CD4-positive, alpha-beta T cell treated with Interferon alpha-2 for 1 hour (primary cell): Measurements from ENCODE around the gene DNAJC4.
"Not testable (repeated sequence)": the region's sequence is repeated elsewhere in the genome, so short reads cannot be mapped to it uniquely, and the experiment has no call there.

Source experiments
- DNase-seq, 2 donors: peaks; one replicate each; pipeline ENCODE4 v3.0.0-alpha.2; 2020 to 2022

Gene DNAJC4

DNA sequence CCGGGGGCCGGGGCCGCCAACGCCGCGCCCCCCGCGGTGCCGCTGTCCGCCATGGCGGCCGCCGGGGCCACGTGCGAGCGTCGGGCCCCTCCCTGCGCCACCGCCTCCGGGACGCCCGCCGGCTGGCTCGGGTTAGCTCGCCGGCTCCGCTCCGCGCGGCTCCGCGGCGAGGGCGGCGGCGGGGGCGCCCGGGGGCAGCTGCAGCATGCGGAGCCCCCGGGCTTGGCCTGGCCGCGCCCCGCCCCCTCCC lies 16.2 kb downstream of the DNAJC4 start:
- DNase-seq, result not testable (repeated sequence)

- DNase-seq, result peak; percentile 78 to 82
Observed at GRCh38 chr11:64246871-64247728, 16.8 kb downstream of the DNAJC4 start, which contains the start of gene PPP1R14B. Gene PPP1R14B (minus strand): TSS chr11:64246943. CDS start chr11:64246673, 270 bp downstream.

- DNase-seq, result no peak
Observed at GRCh38 chr11:64247729-64248531, 17.6 kb downstream of the DNAJC4 start.

GRCh38 chr11:64248578-64248977 lies 18.2 kb downstream of the DNAJC4 start:
- no peak for DNase-seq

GRCh38 chr11:64249038-64249437 lies 18.7 kb downstream of the DNAJC4 start:
- DNase-seq, result no peak

- no peak for DNase-seq
Observed at GRCh38 chr11:64249563-64250414, 19.4 kb downstream of the DNAJC4 start.

GRCh38 chr11:64250415-64251015 lies 20.2 kb downstream of the DNAJC4 start:
- DNase-seq, result no peak

GRCh38 chr11:64251016-64251752 lies 20.8 kb downstream of the DNAJC4 start, which contains the start of gene PLCB3:
Gene PLCB3 (plus strand): TSS chr11:64251530. CDS start chr11:64251650, 120 bp downstream.
- peak; percentile 51 to 76 for DNase-seq

DNA sequence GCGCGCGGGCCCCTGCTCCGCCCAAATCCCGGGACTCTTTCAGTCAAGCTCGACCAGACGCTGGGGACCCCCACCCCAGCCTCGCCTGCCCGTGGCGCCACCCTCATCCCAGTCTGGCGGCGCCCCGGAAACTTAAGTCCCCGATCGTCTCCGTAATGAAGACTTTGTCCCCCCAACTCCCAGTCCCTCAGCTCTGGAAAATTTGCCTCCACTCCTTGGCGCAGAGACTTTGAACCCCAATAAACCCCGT lies 21.3 kb downstream of the DNAJC4 start:
- no peak for DNase-seq

GRCh38 chr11:64252003-64252872 lies 21.9 kb downstream of the DNAJC4 start:
- no peak for DNase-seq

DNA sequence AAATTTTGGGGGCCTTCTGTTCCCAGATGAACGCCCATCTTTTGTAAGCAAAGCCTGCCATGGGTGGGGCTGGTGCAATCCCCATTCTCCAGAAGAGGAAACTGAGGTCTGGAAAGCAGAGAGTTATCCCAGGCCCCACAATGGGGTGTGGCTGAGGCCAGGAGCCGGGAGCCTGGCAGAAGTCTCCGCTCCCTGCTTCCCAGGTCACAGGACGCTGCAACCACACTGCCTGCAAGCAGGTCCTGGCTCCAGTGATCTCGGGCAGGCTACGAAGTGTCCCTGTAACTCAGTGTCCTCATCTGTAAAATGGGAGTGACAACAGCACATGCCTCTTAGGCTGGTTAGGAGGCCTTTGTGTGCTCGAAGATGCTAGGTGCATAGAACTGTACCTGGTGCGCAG lies 22.7 kb downstream of the DNAJC4 start:
- no peak for DNase-seq

GRCh38 chr11:64253481-64253880 lies 23.1 kb downstream of the DNAJC4 start:
- no peak for DNase-seq

DNA sequence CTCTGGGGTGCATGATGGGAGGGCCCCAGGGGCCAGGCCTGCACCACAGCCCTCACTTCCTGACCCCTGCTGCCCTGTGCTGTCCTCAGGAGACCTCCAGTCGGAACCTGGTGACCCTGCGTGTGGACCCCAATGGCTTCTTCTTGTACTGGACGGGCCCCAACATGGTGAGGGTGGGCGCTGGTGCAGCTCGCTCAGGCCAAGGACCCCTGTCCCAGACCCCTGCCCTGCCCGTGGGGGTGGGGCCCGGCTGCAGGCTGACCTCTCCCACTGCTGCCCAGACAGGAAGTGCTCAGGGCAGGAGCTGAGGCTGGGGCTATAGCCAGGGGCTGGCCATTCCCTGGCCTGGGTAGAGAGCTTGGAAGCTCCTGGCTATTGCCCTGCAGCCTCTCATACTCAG lies 24.0 kb downstream of the DNAJC4 start:
- no peak for DNase-seq

DNA sequence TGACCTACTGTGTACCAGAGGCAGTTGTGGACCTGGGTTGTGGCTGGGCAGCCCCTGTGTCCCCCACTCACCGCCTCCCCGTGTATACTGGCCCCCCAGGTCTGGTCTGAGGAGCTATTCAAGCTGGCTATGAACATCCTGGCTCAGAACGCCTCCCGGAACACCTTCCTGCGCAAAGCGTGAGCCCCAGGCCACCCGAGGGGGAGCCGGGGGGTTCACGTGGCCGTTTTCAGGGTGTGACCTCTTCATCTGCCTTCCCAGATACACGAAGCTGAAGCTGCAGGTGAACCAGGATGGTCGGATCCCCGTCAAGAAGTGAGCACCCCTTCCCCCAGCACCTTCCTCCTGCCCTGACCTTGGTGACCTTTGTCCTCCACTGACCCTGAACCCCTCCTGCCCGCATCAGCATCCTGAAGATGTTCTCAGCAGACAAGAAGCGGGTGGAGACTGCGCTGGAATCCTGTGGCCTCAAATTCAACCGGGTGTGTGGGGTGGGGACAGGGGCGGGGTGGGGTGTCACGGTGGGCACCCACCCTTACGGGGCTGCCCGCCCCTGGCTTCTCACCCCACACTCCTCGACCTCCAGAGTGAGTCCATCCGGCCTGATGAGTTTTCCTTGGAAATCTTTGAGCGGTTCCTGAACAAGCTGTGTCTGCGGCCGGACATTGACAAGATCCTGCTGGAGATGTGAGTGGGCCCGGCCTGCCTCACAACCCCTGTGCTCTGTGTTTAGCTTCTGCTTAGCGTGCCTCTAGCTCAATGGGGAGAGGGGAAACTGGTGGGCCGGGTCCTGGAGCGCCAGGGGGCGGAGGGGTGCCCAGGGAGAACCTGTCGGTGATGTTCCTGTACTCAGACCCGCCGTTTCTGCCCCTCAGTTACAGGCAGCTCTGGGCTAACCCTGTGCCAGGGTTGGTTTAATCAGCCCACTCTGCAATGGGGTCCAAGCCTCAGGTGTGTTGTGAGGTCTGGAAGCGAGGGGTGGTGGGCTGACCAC lies 25.1 kb downstream of the DNAJC4 start:
- DNase-seq, result no peak

GRCh38 chr11:64256300-64256699 lies 26.0 kb downstream of the DNAJC4 start:
- no peak for DNase-seq

- no peak for DNase-seq
Observed at GRCh38 chr11:64258356-64258755, 28.0 kb downstream of the DNAJC4 start.

DNA sequence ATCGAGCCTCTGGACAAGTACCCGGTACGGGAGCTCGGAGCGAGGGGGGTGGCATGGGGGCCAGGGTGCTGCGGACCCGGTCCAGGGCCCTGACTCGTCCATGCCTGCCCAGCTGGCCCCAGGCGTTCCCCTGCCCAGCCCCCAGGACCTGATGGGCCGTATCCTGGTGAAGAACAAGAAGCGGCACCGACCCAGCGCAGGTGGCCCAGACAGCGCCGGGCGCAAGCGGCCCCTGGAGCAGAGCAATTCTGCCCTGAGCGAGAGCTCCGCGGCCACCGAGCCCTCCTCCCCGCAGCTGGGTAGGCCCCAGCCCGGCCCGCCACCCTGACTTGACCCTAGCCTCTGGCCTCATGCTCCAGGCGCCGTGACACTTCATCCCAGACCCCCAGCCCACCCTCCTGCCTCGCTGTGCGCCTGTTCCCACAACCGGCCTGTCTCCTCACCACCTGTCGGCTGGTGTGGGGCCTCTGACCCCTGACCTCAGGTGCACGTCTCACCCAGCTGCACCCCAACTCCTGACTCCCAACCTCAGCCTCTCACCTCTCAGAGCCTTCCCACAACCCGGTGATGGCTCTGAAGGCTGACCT lies 28.7 kb downstream of the DNAJC4 start:
- DNase-seq, result no peak

DNA sequence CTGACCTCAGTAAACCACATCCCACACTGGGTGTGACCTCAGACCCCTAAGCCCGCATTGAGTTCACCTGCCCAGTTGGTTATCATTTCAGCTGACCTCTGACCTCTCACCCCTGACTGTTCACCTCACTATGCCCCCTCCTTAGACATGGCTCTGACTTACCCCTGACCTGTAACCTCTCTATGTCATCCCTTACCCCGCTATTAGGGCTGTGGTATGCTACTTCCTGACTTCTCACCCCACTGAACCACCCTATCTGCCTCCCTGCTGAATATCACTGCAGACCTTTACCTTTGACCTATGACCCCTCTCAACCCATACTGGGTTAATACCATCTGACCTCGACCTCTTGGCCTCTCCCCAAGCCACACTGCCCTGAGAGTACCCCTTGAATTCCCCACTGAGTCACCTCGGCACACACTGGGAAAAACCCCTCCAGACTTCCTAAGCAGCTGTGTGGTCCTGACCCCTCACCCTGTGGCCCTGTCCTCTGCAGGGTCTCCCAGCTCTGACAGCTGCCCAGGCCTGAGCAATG lies 29.3 kb downstream of the DNAJC4 start:
- no peak for DNase-seq

DNA sequence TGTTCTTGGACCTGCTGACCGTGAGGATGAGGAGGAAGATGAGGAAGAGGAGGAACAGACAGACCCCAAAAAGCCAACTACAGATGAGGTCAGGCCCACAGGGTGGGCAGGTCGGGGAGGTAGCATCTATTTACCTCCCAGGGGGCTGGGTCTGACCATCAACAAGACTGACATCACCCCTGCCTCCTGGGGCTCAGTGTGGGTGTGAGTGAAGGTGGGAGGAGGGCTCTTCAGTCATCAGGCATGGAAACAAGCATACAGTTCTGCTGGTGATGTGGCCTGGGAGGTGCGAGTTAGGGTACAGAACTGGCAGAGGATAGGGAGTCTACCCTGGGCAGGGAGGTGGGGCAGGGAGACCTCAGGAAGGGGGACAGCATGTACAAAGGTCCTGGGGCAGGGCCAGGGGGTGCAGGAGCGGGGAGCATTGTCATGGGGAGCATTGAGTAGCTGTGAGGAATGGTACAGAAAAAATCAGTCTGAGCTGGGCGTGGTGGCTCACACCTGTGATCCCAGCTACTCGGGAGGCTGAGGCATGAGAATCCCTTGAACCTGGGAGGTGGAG lies 29.9 kb downstream of the DNAJC4 start:
- no peak for DNase-seq
